Left renal cortex interstitium (tissue), 4 donors: ENCODE measurements around the gene COL4A6. TPM values are rescaled to one million over a fixed set of nuclear protein-coding genes. Genes with fewer than 3 reads are reported as not detected.

Experiments
- DNase-seq, 4 donors: peaks; one replicate each; pipeline ENCODE4 v3.0.0-alpha.2; 2013; ENCODE audit warnings: low read depth in 4 of 4, low spot score in 2 of 4, missing footprints in 1 of 4
- polyA plus RNA-seq, 4 donors: library from polyadenylated mRNA; unstranded; fragments of 120-200 nt; gene quantifications; one replicate each; pipeline ENCODE4 v1.2.1, GENCODE V29; 2013; ENCODE audit not compliant: insufficient read length in 4 of 4

The COL4A6 gene
- polyA plus RNA-seq, 4 donors = 15.7 to 18.9 (median 17.1) TPM

- peak in 1 of 4 donors; percentile 12 for DNase-seq
Observed at GRCh38 chrX:108165383-108166111, 272.7 kb downstream of the COL4A6 start.

- DNase-seq = no peak
Observed at GRCh38 chrX:108163333-108164082, 274.7 kb downstream of the COL4A6 start.

- no peak for DNase-seq
Observed at GRCh38 chrX:108162265-108162664, 276.0 kb downstream of the COL4A6 start.

GRCh38 chrX:108160309-108160708, 277.9 kb downstream of the COL4A6 start:
- DNase-seq = no peak

- DNase-seq = no peak
Observed at GRCh38 chrX:108159028-108159670, 279.1 kb downstream of the COL4A6 start.

GRCh38 chrX:108157628-108158027, 280.6 kb downstream of the COL4A6 start:
- no peak for DNase-seq

GRCh38 chrX:108156934-108157466, 281.2 kb downstream of the COL4A6 start:
- no peak for DNase-seq

- DNase-seq = no peak
Observed at GRCh38 chrX:108156082-108156481, 282.1 kb downstream of the COL4A6 start.

GRCh38 chrX:108148524-108148923, 289.7 kb downstream of the COL4A6 start:
- no peak for DNase-seq

GRCh38 chrX:108138814-108139702, 299.2 kb downstream of the COL4A6 start:
- no peak for DNase-seq

- DNase-seq = no peak
Observed at GRCh38 chrX:108134724-108135123, 303.5 kb downstream of the COL4A6 start.

GRCh38 chrX:108132876-108133275, 305.3 kb downstream of the COL4A6 start:
- no peak for DNase-seq

GRCh38 chrX:108132034-108132433, 306.2 kb downstream of the COL4A6 start:
- DNase-seq = no peak

GRCh38 chrX:108131471-108131870, 306.8 kb downstream of the COL4A6 start:
- no peak for DNase-seq

- DNase-seq = no peak
Observed at GRCh38 chrX:108130889-108131288, 307.3 kb downstream of the COL4A6 start.

GRCh38 chrX:108127152-108127551, 311.1 kb downstream of the COL4A6 start:
- no peak for DNase-seq

GRCh38 chrX:108126661-108127060, 311.6 kb downstream of the COL4A6 start:
- no peak for DNase-seq

- no peak for DNase-seq
Observed at GRCh38 chrX:108123591-108124366, 314.4 kb downstream of the COL4A6 start.

- no peak for DNase-seq
Observed at GRCh38 chrX:108122748-108123147, 315.5 kb downstream of the COL4A6 start.
